IPS-NIHi11 (cell line): ENCODE measurements around the gene TCN1.
"Not testable (repeated sequence)": the region's sequence is repeated elsewhere in the genome, so short reads cannot be mapped to it uniquely, and the experiment has no call there.

Experiments used
- DNase-seq: peaks from one replicate; pipeline ENCODE4 v3.0.0; 2012; ENCODE audit warnings: mixed read lengths, low spot score

Gene TCN1

GRCh38 chr11:59857439-59858434 lies 8.6 kb downstream of the TCN1 start:
- no peak for DNase-seq

- DNase-seq = no peak
Measured at GRCh38 chr11:59854871-59855270, 11.4 kb downstream of the TCN1 start.

- DNase-seq = not testable (repeated sequence)
Measured at GRCh38 chr11:59851416-59851815, 14.9 kb downstream of the TCN1 start.

GRCh38 chr11:59849551-59849950 lies 16.7 kb downstream of the TCN1 start:
- DNase-seq = not testable (repeated sequence)

- DNase-seq = no peak
Measured at GRCh38 chr11:59849129-59849528, 17.2 kb downstream of the TCN1 start.

GRCh38 chr11:59848439-59848838 lies 17.8 kb downstream of the TCN1 start:
- DNase-seq = not testable (repeated sequence)

GRCh38 chr11:59847626-59848025 lies 18.7 kb downstream of the TCN1 start:
- no peak for DNase-seq

GRCh38 chr11:59846556-59846955 lies 19.7 kb downstream of the TCN1 start:
- no peak for DNase-seq

GRCh38 chr11:59845399-59845798 lies 20.9 kb downstream of the TCN1 start, which contains the start of gene CBLIF:
CBLIF (minus strand) TSS chr11:59845499; CDS start chr11:59845453, 46 bp downstream.
- DNase-seq = no peak

GRCh38 chr11:59842316-59842715 lies 24.0 kb downstream of the TCN1 start:
- DNase-seq = no peak

- no peak for DNase-seq
Measured at GRCh38 chr11:59841514-59841913, 24.8 kb downstream of the TCN1 start.

GRCh38 chr11:59839615-59840014 lies 26.7 kb downstream of the TCN1 start:
- no peak for DNase-seq

- no peak for DNase-seq
Measured at GRCh38 chr11:59833602-59834001, 32.7 kb downstream of the TCN1 start.

- no peak for DNase-seq
Measured at GRCh38 chr11:59829358-59829757, 36.9 kb downstream of the TCN1 start.

GRCh38 chr11:59822989-59823566 lies 43.2 kb downstream of the TCN1 start:
- DNase-seq = peak; percentile 32

GRCh38 chr11:59818572-59818971 lies 47.7 kb downstream of the TCN1 start:
- no peak for DNase-seq

- not testable (repeated sequence) for DNase-seq
Measured at GRCh38 chr11:59816434-59816833, 49.9 kb downstream of the TCN1 start.

GRCh38 chr11:59815754-59816153 lies 50.5 kb downstream of the TCN1 start:
- DNase-seq = no peak

GRCh38 chr11:59814021-59814420 lies 52.3 kb downstream of the TCN1 start:
- no peak for DNase-seq

GRCh38 chr11:59813364-59813763 lies 52.9 kb downstream of the TCN1 start:
- no peak for DNase-seq

GRCh38 chr11:59812220-59812619 lies 54.1 kb downstream of the TCN1 start:
- DNase-seq = no peak

GRCh38 chr11:59810911-59811259 lies 55.4 kb downstream of the TCN1 start:
- no peak for DNase-seq

GRCh38 chr11:59810189-59810910 lies 55.9 kb downstream of the TCN1 start, which contains the start of gene MRPL16:
MRPL16 (minus strand) TSS chr11:59810778; CDS start chr11:59810658, 120 bp downstream.
- DNase-seq = peak; percentile 90
